OCI-LY3 (cell line): ENCODE results near the gene VRTN.
"Not testable (repeated sequence)": the region's sequence is repeated elsewhere in the genome, so short reads cannot be mapped to it uniquely, and the experiment has no call there.

ENCODE experiments used
- H2AFZ ChIP-seq: fragments of 200-600, 300-600 bp; shearing (Covaris generic); 2 replicates; pipeline ENCODE4 v1.6.0; 2014; ENCODE audit warnings: antibody characterized with exemption, low read depth, low read length
- H3K27ac ChIP-seq: fragments of 200-600, 300-600 bp; sonication (generic); 2 replicates; pipeline ENCODE4 v1.5.1; 2014; ENCODE audit warnings: mild to moderate bottlenecking, low read length, moderate library complexity, mixed read lengths
- H3K27me3 ChIP-seq: fragments of 200-600, 300-600 bp; sonication (generic); 2 replicates; pipeline ENCODE4 v1.6.1; 2014; ENCODE audit warnings: low read depth, low read length, mixed read lengths
- H3K36me3 ChIP-seq: fragments of 200-600, 300-600 bp; sonication (generic); replicated peaks from 2 replicates; pipeline ENCODE3; 2014; ENCODE audit warnings: low read depth, low read length, mixed read lengths
- H3K4me1 ChIP-seq: fragments of 300-600, 200-600 bp; sonication (generic); 2 replicates; pipeline ENCODE4 v1.6.1; 2014; ENCODE audit warnings: low read length, mixed read lengths
- H3K4me2 ChIP-seq: fragments of 200-600, 300-600 bp; sonication (generic); 2 replicates; pipeline ENCODE4 v1.6.1; 2014; ENCODE audit warnings: low read length, mixed read lengths
- H3K4me3 ChIP-seq: fragments of 300-600, 200-600 bp; sonication (generic); 2 replicates; pipeline ENCODE4 v1.5.1; 2014; ENCODE audit warnings: antibody characterized with exemption, mild to moderate bottlenecking, low read length, moderate library complexity
- H3K79me2 ChIP-seq: fragments of 300-600, 200-600 bp; shearing (Covaris generic); 2 replicates; pipeline ENCODE4 v1.6.1; 2014; ENCODE audit warnings: mild to moderate bottlenecking, low read length, mixed read lengths
- H3K9ac ChIP-seq: fragments of 300-600, 200-600 bp; shearing (Covaris generic); 2 replicates; pipeline ENCODE4 v1.6.0; 2014; ENCODE audit warnings: mild to moderate bottlenecking, low read length, moderate library complexity
- H3K9me3 ChIP-seq: fragments of 200-600, 300-600 bp; shearing (Covaris generic); 2 replicates; pipeline ENCODE4 v1.6.1; 2014; ENCODE audit warnings: low read length, mixed read lengths; ENCODE audit not compliant: insufficient read depth
- H4K20me1 ChIP-seq: fragments of 200-600, 300-600 bp; sonication (generic); 2 replicates; pipeline ENCODE4 v1.6.1; 2016; ENCODE audit warnings: low read length, mixed read lengths; ENCODE audit not compliant: insufficient read depth
- EZH2phosphoT487 ChIP-seq: fragments of 200-600 bp; shearing (Covaris generic); IDR thresholded peaks from 2 replicates; pipeline ENCODE4 v1.6.1; 2018; ENCODE audit warnings: antibody characterized with exemption, mixed run types, low read depth
- TF ChIP-seq, protein P1 (sequence below): fragments of 200-600, 300-600 bp; sonication (generic); IDR thresholded peaks from 2 replicates; pipeline ENCODE4 v1.5.1; 2014; ENCODE audit warnings: antibody characterized with exemption, low read length, low read depth

Gene VRTN

DNA sequence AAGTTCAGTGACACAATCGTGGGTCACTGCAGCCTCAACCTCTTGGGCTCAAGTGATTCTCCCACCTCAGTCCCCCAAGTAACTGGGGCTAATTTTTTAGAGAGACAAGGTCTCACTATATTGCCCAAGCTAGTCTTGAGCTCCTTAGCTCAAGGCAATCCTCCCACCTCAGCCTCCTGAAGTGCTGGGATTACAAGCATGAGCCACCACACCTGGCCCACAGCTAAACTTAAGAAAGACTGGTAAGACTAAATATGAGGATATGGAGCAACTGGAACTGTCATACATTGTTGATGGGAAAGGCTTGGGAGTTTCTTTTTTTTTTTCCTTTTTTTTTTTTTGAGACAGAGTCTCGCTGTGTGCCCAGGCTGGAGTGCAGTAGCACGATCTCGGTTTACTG lies 34.0 kb downstream of the VRTN start:
- Histone ChIP-seq H3K4me2 (no peak overlapping the region), H4K20me1 (no peaks in the 10 kb centered on the region), H3K27me3 (peaks cover 9% of the 10 kb centered on the region; the same call in 1 of the 2 replicates), H2AFZ (no peak overlapping the region), H3K36me3 (no peaks in the 10 kb centered on the region), H3K4me3 (no peak overlapping the region), H3K79me2 (no peaks in the 10 kb centered on the region), H3K27ac (no peak overlapping the region), H3K9me3 (no peaks in the 10 kb centered on the region), H3K4me1 (no peaks in the 10 kb centered on the region), H3K9ac (no peak overlapping the region)
- TF ChIP-seq EZH2phosphoT487: no peak
- TF ChIP-seq, protein P1, sequence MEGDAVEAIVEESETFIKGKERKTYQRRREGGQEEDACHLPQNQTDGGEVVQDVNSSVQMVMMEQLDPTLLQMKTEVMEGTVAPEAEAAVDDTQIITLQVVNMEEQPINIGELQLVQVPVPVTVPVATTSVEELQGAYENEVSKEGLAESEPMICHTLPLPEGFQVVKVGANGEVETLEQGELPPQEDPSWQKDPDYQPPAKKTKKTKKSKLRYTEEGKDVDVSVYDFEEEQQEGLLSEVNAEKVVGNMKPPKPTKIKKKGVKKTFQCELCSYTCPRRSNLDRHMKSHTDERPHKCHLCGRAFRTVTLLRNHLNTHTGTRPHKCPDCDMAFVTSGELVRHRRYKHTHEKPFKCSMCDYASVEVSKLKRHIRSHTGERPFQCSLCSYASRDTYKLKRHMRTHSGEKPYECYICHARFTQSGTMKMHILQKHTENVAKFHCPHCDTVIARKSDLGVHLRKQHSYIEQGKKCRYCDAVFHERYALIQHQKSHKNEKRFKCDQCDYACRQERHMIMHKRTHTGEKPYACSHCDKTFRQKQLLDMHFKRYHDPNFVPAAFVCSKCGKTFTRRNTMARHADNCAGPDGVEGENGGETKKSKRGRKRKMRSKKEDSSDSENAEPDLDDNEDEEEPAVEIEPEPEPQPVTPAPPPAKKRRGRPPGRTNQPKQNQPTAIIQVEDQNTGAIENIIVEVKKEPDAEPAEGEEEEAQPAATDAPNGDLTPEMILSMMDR: no peak

DNA sequence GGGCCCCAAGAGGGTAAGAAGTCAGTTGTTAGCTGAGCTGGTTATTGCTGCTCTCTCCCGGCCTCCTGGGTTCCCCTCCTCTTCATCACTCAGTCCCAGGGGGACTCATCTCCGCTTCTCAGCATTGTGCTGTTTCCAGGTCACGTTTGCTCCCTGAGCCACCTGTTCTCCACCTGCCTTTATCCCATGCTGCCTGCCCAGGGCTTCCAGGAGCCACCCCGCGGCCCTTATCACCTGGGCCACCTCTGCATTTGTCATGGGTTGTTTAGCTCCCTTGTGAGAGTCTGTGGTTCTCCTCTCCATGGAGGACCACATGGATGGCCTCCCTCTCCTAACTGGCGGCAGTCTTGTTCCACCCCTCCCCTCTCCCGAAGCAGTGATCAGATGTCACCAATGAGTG lies 41.7 kb downstream of the VRTN start:
- H3K9me3 ChIP-seq: no peaks in the 10 kb centered on the region
- no peaks in the 10 kb centered on the region for H3K4me1 ChIP-seq
- TF ChIP-seq EZH2phosphoT487: no peak
- TF ChIP-seq, protein P1: no peak
- H2AFZ ChIP-seq: no peak overlapping the region
- no peaks in the 10 kb centered on the region for H3K79me2 ChIP-seq
- peaks cover 9% of the 10 kb centered on the region; the same call in 1 of the 2 replicates for H3K27me3 ChIP-seq
- H3K27ac ChIP-seq: no peak overlapping the region
- no peak overlapping the region for H3K4me2 ChIP-seq
- H3K9ac ChIP-seq: no peak overlapping the region
- no peaks in the 10 kb centered on the region for H4K20me1 ChIP-seq
- no peak overlapping the region for H3K4me3 ChIP-seq
- no peaks in the 10 kb centered on the region for H3K36me3 ChIP-seq

DNA sequence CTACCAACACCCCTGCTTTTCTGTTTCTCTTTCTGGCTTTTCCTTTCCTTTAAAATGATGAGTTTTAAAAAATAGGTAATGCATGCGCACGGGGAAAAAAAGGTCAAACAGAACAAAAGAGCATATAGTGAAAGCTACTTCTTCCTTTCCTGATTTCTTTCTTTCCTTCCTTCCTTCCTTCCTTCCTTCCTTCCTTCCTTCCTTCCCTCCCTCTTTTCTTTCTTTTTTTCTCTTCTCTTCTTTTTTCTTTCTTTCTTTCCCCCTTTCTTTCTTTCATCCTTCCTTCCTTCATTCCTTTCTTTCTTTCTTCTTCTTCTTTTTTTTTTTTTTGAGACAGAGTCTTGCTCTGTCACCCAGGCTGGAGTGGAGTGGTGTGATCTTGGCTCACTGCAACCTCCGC lies 42.2 kb downstream of the VRTN start:
- not testable (repeated sequence) for H2AFZ ChIP-seq, H3K4me1 ChIP-seq, H3K9ac ChIP-seq, H3K9me3 ChIP-seq, H3K4me2 ChIP-seq, H3K79me2 ChIP-seq, H4K20me1 ChIP-seq, H3K4me3 ChIP-seq, H3K36me3 ChIP-seq, H3K27ac ChIP-seq, H3K27me3 ChIP-seq

DNA sequence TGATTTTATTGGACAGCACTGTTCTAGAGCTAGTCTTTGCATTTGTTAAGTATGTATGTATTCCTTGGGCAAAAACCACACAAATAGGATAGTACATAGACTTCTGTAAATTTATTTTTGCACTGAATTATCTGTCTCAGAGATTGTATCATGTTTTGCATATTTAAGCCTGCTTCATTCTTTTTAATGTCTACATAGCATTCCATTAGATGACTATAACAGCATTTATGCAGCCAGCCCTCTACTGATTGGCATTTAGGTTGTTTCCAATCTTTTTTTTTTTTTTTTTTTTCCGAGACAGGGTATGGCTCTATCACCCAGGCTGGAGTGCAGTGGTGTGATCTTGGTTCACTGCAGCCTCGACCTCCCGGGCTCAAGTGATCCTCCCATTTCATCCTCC lies 43.2 kb downstream of the VRTN start:
- no peaks in the 10 kb centered on the region for H4K20me1 ChIP-seq
- TF ChIP-seq, protein P1: no peak
- no peak for TF ChIP-seq EZH2phosphoT487
- no peak overlapping the region for H3K9ac ChIP-seq
- no peak overlapping the region for H2AFZ ChIP-seq
- no peak overlapping the region for H3K4me2 ChIP-seq
- H3K27me3 ChIP-seq: peaks cover 10% of the 10 kb centered on the region
- no peak overlapping the region for H3K4me3 ChIP-seq
- no peaks in the 10 kb centered on the region for H3K79me2 ChIP-seq
- H3K27ac ChIP-seq: no peak overlapping the region
- no peaks in the 10 kb centered on the region for H3K36me3 ChIP-seq
- no peaks in the 10 kb centered on the region for H3K9me3 ChIP-seq
- no peaks in the 10 kb centered on the region for H3K4me1 ChIP-seq
